NCI-H524 treated with DMSO at 0.1 percent for 48 hours (cell line): ENCODE results near the gene KLHL3.
A peak's percentile ranks its signal among the peaks of the same experiment; 100 is the strongest.
"Not testable (repeated sequence)": the region's sequence is repeated elsewhere in the genome, so short reads cannot be mapped to it uniquely, and the experiment has no call there.

Experiments used
- DNase-seq: peaks from one replicate; lab custom pipeline; 2025; lab: John Stamatoyannopoulos, UW

KLHL3 gene

DNA sequence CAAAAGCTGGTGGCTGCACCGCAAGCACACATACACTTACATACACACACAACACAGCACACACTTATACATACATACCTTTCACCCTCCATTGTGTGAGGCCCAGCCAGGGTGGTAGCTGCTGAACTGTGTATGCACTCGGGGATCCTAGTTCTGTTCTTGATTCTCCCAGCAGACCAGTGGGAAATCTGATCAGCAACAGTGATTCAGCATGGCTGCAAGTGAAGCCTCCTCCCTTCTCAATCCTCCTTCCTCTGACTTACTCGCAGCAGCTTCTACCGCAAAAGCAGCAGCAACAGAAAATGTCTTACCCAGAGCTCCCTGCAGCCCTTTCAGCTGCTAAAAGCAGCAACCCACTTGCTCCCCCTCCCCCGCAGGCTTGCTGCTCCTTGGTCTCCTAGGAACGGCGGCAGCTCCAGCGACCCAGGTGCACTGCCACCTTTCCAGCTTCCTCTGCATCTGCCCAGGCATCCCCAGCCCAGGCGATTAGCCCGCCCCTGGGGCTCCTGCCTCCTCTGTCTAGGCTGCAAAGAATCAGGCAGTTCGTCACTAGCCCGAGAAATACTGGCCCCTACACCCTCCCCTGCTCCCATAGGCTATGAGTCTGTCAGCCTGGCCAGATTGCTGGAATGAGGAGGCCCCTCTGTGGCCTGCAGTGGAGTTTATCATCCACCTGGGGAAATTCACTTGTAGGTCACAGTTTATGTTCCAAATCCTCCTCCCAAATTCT lies at the start of gene KLHL3:
KLHL3 (minus strand) TSS at position 535 of the 730 bp plus-strand sequence; CDS start at position 92, 443 bp downstream.
- no peak for DNase-seq

- DNase-seq = no peak
Observed at GRCh38 chr5:137782984-137783536, 47.2 kb upstream of the KLHL3 start.

GRCh38 chr5:137782055-137782454 lies 46.2 kb upstream of the KLHL3 start:
- no peak for DNase-seq

- DNase-seq = peak; percentile 1
Observed at GRCh38 chr5:137778772-137779564, 43.1 kb upstream of the KLHL3 start.

GRCh38 chr5:137767937-137768336 lies 32.0 kb upstream of the KLHL3 start:
- not testable (repeated sequence) for DNase-seq

DNA sequence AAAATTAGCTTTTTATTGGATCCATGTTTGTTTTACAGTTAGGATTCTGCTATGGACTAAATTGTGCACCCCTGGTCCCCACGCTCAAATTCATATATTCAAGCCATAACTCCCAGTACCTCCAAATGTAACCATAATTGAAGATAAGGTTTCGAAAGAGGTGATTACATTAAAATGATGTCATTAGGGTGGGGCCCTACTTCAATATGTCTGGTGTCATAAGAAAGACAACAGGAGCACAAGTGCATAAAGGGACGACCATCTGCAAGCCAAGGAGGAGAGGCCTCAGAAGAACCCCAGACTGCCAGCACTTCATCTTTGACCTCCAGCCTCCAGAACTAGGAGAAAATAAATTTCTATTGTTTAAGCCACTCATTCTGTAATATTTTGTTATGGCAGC lies 25.7 kb upstream of the KLHL3 start:
- DNase-seq = no peak

DNA sequence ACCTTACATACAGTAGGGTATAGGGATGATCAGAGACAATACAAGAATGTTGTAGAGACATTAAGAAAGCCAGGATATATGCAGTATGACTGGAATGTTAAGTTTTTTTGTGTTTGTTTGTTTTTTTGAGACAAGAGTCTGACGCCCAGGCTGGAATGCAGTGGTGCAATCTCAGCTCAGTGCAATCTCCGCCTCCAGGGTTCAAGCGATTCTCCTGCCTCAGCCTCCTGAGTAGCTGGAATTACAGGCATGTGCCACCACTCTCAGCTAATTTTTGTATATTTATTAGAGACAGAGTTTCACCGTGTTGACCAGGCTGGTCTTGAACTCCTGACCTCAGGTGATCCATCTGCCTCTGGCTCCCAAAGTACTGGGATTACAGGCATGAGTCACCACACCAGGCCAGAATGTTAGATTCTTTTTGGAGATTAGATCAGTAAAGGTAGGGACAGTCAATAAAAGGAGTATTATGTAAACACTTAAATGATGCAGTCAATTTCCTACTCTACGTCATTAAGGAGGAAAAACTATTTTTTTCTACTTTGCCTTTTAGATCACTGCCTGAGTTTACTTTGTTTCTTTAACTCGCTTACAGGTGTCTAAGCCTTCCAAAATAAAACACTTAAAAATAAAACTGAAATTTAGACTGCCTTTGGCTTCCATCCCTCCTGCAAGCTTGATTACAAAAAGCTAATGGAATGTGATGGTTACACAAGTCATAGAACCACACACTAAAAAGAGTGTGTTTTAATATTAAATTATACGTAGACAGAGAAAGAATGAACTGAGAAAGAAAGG lies 25.0 kb upstream of the KLHL3 start:
- DNase-seq = no peak

DNA sequence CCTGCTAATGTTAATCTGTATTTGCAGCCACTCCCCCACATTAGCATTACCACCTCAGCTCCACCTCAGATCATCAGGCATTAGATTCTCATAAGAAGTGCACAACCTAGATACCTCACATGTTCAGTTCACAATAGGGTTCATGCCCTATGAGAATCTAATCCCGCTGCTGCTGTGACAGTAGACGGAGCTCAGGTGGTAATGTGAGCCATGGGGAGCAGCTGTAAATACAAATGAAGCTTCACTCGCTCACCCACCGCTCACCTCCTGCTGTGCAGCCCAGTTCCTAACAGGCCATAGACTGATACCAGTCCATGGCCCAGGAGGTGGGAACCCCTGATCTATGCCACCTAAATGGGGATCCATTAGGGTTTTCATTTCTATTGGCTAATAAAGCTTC lies 24.4 kb upstream of the KLHL3 start:
- DNase-seq = no peak

- DNase-seq = no peak
Observed at GRCh38 chr5:137758715-137759306, 22.9 kb upstream of the KLHL3 start.

GRCh38 chr5:137758121-137758520 lies 22.2 kb upstream of the KLHL3 start:
- no peak for DNase-seq

GRCh38 chr5:137757634-137758033 lies 21.7 kb upstream of the KLHL3 start:
- no peak for DNase-seq

DNA sequence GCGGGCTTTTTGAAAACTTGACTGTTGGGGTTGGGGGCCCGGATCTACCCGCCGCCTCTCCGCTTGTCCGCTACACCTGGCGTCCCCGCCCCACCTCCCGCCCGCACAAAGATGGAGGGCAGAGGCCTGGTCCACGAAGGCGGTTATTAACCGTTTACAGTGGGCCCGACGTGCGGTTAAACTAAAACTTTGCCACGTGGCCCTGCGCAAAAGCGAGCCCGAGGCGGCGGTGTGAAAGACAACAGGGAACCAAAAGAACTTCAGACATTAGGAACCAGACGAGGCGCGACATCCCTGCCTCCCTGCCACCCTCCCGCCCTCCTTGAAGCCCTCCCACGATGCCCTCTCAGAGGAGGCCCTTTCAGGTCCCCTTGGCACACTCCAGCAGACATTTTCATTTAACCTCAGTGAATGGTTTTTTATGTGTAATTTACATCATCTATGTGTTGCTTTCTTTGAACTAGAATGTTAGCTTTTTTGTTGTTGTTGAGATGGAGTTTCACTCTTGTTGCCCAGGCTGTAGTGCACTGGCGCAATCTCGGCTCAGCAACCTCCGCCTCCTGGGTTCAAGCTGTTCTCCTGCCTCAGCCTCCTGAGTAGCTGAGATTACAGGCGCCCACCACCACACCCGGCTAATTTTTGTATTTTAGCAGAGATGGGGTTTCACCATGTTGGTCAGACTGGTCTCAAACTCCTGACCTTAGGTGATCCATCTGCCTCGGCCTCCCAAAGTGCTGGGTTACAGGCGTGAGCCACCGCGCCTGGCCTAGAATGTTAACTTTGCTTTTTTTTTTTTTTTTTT lies 19.3 kb upstream of the KLHL3 start:
- DNase-seq = no peak

DNA sequence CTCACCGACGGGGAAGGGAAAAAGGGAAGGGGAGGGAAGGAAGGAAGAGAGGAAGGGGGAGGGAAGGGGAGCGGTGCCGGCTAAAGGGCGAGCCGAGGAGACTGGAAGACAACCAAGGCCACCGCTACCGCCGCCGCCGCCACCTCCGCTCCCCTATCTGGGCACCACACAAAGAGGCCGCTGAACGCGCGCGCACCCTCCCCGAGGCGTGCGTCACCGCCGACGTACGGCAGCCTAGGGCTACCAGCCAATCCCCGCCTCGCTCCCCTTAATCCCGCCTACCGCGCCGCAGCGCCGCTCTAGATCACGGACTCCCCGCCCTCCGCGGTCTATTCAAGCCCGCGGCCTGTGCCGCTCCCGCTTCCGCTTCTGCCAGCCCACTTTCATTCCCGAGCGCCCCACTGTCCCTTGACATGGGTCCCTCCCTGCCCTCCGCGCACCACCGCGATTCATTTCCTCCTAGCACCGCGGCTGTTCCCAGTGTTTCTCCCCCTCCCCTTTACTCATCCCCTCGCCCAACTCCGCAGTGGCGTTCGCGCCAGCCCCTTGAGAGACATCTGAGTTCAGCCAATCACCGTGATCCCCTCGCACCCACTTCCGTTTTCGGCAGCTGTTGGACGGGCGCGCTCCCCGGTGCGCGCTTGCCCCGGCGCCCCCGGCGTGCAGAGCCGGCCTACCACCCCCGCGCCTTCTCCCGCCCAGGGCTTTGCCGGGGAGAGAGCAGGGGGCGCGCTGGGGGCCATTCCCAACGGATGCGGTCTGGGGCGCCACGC lies 18.5 kb upstream of the KLHL3 start, which contains the start of gene HNRNPA0:
HNRNPA0 (minus strand) TSS at position 176 of the 773 bp plus-strand sequence. CDS start 297 bp downstream, outside the sequence.
- peak; percentile 73 for DNase-seq

DNA sequence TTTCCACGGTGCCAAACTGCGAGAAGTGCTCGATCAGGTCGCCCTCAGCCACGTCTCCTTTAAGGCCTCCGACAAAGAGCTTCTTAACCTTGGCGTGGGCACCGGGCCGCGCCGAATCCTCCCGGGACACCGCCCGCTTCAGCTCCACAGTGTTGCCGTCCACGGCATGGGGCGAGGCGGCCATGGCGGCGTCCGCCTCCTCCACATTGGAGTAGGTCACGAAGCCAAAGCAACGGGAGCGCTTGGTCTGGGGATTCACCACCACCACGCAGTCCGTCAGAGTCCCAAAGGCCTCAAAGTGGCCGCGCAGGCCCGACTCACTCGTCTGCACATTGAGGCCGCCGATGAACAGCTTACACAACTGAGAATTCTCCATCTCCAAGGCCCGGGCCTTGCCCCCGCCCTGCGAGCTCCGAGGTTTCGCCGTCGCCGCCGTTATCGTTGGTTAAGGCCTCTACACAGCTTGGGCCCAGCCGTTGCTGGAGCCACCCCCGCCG lies 17.9 kb upstream of the KLHL3 start:
- DNase-seq = no peak

DNA sequence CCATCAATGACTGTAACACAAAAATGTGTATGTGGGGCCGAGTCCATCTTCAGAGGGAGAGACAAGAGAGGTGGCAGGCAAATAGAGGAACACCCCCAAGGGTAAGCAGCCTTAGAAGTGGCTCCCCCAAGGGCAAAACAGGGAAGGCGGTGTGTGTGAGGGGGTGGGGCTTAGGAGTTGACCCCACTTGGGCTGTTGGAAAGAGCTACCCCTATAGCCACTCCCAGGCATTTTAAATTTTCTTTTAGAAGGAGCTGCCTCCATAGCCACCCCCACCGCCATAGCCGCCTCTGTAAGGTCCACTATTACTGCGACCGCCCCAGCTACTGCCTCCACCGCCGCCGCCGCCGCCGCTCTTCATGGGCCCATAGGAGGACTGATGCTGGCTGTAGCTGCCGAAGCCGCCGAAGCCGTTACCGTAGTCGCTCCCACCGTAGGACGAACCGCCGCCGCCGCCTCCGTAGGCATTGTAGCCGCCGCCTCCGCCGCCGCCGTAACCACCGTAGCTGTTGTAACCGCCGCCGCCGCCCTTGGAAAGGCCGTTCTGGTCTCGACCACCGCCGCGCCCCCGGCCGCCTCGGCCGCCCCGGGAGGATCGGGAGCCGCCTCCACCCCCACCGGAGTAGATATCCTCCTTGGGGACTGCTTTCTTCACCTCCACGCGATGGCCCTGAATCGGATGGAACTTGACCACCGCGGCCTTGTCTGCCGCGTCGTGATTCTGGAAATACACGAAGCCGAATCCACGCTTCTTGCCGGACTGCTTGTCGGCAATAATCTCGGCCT lies 17.2 kb upstream of the KLHL3 start:
- no peak for DNase-seq

GRCh38 chr5:137751869-137752491 lies 16.1 kb upstream of the KLHL3 start:
- DNase-seq = no peak

GRCh38 chr5:137750436-137750835 lies 14.5 kb upstream of the KLHL3 start:
- DNase-seq = no peak

DNA sequence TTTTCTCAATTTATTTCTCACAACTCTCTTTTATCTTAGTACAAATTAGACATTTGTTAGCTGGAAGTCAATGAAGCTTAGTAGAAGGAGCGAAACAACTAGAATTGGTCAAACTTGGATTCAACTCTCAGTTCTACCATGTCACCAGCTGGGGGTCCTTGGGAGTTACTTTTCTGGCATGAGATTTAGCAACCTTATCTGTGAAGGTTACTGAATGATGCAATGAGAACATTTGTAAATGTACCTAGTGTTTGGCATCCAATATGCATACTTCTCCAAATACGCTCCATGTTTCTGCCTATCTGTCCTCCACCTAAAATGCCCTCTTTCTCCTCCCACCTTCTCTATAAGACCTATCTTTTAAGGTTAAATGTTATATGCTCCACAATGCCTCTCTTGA lies 12.0 kb upstream of the KLHL3 start:
- no peak for DNase-seq
